Brain microvascular endothelial cell (primary cell): ENCODE data around the gene LTBP3.

Source experiments
- DNase-seq: peaks from one replicate; pipeline ENCODE4 v3.0.0-alpha.2; 2020
- H3K27ac ChIP-seq: fragments of 250-450 bp; sonication (Bioruptor Pico); 2 replicates; pipeline ENCODE4 v1.5.1; 2020; ENCODE audit warnings: mild to moderate bottlenecking, moderate library complexity
- H3K27me3 ChIP-seq: fragments of 250-450 bp; sonication (Bioruptor Pico); replicated peaks from 2 replicates; pipeline ENCODE4 v1.5.1; 2020; ENCODE audit warnings: mild to moderate bottlenecking
- H3K36me3 ChIP-seq: fragments of 250-450 bp; sonication (Bioruptor Pico); replicated peaks from 2 replicates; pipeline ENCODE4 v1.5.1; 2020; ENCODE audit warnings: mild to moderate bottlenecking
- H3K4me3 ChIP-seq: 2 replicates; pipeline ENCODE4 v1.5.1; 2011; ENCODE audit warnings: low read depth, mild to moderate bottlenecking, control low read depth, low read length, moderate library complexity
- CTCF ChIP-seq: IDR thresholded peaks from 2 replicates; pipeline ENCODE4 v1.5.1; 2011; ENCODE audit warnings: low read depth, mild to moderate bottlenecking, moderate library complexity, low read length, control low read depth, inconsistent platforms; ENCODE audit errors: missing control alignments
- in situ Hi-C: cut with HindIII; loops from 2 replicates; pipeline ENCODE4 v1.10.0; 2017; ENCODE audit warnings: low sequenced_read_pairs, low pct_ligation_motif_present

The LTBP3 gene

DNA sequence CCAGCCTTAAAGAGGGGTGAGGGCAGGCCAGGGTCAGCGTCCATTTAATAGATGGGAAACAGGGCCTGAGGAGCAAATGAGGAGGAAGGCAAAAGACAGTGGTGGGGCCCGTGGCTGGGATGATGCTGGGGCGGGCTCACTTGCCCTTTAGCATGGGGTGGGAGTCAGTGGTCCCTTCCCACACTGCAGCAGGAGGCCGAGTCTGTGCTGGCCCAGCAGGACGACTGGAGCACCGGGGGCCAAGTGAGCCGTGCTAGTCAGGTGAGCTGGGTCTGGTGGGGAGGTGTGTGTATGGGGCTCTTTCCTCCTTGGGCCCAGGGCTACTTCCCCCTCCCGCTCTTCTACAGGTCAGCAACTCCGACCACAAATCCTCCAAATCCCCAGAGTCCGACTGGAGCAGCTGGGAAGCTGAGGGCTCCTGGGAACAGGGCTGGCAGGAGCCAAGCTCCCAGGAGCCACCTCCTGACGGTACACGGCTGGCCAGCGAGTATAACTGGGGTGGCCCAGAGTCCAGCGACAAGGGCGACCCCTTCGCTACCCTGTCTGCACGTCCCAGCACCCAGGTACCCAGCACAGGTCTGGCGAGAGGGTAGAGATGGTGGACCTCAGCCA, 20.4 kb downstream of the LTBP3 start:
- Histone ChIP-seq H3K4me3 (no peak overlapping the region), H3K27ac (no peak overlapping the region), H3K36me3 (peaks cover 82% of the 10 kb centered on the region), H3K27me3 (no peaks in the 10 kb centered on the region)
- in situ Hi-C loops = no loop called here
- no peak for TF ChIP-seq CTCF
- no peak for DNase-seq

GRCh38 chr11:65537296-65537597, 20.9 kb downstream of the LTBP3 start:
- H3K36me3 ChIP-seq = peaks cover 83% of the 10 kb centered on the region
- no peak for TF ChIP-seq CTCF
- no peaks in the 10 kb centered on the region for H3K27me3 ChIP-seq
- no peak for DNase-seq
- no peak overlapping the region for H3K27ac ChIP-seq
- in situ Hi-C loops = no loop called here
- H3K4me3 ChIP-seq = no peak overlapping the region

DNA sequence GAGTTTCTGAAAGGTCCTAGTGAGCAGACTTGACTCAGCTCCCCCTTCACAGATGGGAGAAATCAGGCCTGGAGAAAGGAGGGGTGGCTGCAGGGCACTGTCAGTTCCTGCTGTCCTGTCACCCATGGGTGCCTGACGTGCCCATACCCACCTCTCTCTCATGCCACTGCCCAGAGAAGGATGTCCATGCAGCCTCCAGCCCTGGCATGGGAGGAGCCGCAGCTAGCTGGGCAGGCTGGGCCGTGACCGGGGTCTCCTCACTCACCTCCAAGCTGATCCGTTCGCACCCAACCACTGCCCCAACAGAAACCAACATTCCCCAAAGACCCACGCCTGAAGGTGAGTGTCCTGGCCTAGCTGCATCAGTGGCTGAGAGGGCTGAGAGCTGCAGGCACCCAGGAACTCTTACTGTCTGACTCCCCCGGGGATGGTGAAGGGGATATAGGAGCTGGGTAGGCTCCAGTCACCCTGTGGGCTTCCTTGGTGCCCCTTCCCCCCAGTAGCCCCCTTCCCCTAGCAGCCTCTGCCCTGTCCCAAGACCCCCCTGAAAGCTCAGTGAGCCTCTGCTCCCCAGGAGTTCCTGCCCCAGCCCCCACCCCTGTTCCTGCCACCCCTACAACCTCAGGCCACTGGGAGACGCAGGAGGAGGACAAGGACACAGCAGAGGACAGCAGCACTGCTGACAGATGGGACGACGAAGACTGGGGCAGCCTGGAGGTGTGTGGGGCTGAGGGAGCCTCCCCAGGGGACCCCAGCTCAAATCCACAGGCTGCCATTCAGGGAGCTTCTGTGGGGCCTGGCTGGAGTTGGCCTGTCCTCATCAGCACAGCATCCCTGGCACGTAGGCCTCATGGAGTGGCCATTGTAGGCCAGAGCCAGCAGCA, 21.5 kb downstream of the LTBP3 start:
- TF ChIP-seq CTCF = no peak
- in situ Hi-C loops = no loop called here
- H3K36me3 ChIP-seq = peaks cover 83% of the 10 kb centered on the region
- H3K4me3 ChIP-seq = no peak overlapping the region
- H3K27me3 ChIP-seq = no peaks in the 10 kb centered on the region
- H3K27ac ChIP-seq = no peak overlapping the region
- no peak for DNase-seq

- in situ Hi-C loops = no loop called here
- H3K36me3 ChIP-seq = peaks cover 88% of the 10 kb centered on the region
- TF ChIP-seq CTCF = no peak
- no peaks in the 10 kb centered on the region for H3K27me3 ChIP-seq
- no peak overlapping the region for H3K27ac ChIP-seq
- H3K4me3 ChIP-seq = no peak overlapping the region
- DNase-seq = no peak
Observed at GRCh38 chr11:65535102-65535501, 23.1 kb downstream of the LTBP3 start.

DNA sequence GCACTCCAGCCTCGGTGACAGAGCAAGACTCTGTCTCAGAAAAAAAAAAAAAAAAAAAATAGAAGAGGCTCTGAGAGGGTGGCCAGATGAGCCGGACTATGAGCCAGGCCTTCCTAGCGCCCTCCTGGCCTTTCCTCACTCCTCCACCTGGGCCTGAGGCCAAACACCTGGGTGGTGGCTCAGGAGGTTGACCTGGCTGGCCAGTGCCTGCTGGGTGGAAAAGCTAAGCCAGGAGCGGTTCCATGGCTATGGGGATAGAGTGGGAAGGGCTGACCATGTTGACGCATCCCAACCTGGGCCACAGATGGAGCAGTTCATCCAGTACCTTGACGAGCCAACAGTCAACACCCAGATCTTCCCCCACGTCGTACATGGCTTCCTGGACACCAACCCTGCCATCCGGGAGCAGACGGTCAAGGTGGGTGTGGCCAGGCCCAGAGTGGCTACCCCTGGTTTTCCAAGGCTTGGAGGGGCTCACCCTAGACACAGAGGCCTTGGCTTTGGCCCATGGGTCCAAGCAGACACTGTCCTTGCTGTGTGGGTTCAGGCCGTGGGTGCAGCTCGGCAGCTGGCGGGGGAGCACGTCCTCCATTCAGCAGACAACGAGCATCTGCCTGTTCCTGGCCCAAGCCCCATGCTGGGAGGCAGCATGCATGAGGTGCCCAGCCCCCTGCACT, 25.6 kb downstream of the LTBP3 start:
- in situ Hi-C loops = no loop called here
- Histone ChIP-seq H3K4me3 (no peak overlapping the region), H3K27ac (no peak overlapping the region), H3K36me3 (peaks cover 82% of the 10 kb centered on the region), H3K27me3 (no peaks in the 10 kb centered on the region)
- no peak for DNase-seq
- no peak for TF ChIP-seq CTCF
